Fibroblast of lung (primary cell): ENCODE measurements around the gene STAT3. TPM values are rescaled to one million over a fixed set of nuclear protein-coding genes. Genes with fewer than 3 reads are reported as not detected.

Source experiments
- DNase-seq, 2 donors: peaks; one replicate each; pipeline versions ENCODE4 v3.0.0 to v3.0.0-alpha.2; 2010; ENCODE audit warnings: low read depth in 2 of 2
- H2AFZ ChIP-seq: 2 replicates; pipeline ENCODE4 v1.5.1; 2012; ENCODE audit warnings: low read length, control low read depth, inconsistent platforms
- H3K27ac ChIP-seq: 2 replicates; pipeline ENCODE4 v1.5.1; 2011; ENCODE audit warnings: low read length, control low read depth; ENCODE audit not compliant: insufficient read depth
- H3K27me3 ChIP-seq: 2 replicates; pipeline ENCODE4 v1.5.1; 2011; ENCODE audit warnings: mild to moderate bottlenecking, low read length; ENCODE audit not compliant: control insufficient read depth, insufficient read depth
- H3K36me3 ChIP-seq: 2 replicates; pipeline ENCODE4 v1.5.1; 2011; ENCODE audit warnings: low read length; ENCODE audit not compliant: control insufficient read depth, insufficient read depth
- H3K4me1 ChIP-seq: 2 replicates; pipeline ENCODE4 v1.5.1; 2011; ENCODE audit warnings: low read length; ENCODE audit not compliant: control insufficient read depth, insufficient read depth; ENCODE audit errors: extremely low read depth
- H3K4me2 ChIP-seq: 2 replicates; pipeline ENCODE4 v1.5.1; 2011; ENCODE audit warnings: low read length, control low read depth; ENCODE audit not compliant: insufficient read depth; ENCODE audit errors: extremely low read depth
- H3K4me3 ChIP-seq, 4 experiments: fragments of 200-600 bp in 1 of 4; sonication (generic) in 1 of 4; replicated peaks in 1 of 4; 2 replicates each; pipeline ENCODE4 v1.5.1; 2011 to 2016; ENCODE audit warnings: low read length in 4 of 4, low read depth in 3 of 4, mild to moderate bottlenecking in 3 of 4, control low read depth in 2 of 4, inconsistent platforms in 1 of 4, mixed read lengths in 1 of 4; ENCODE audit not compliant: insufficient read depth in 1 of 4; ENCODE audit errors: control extremely low read depth in 1 of 4
- H3K79me2 ChIP-seq: 2 replicates; pipeline ENCODE4 v1.5.1; 2012; ENCODE audit warnings: mild to moderate bottlenecking, low read length, inconsistent platforms; ENCODE audit not compliant: control insufficient read depth, insufficient read depth
- H3K9ac ChIP-seq: 2 replicates; pipeline ENCODE4 v1.5.1; 2011; ENCODE audit warnings: mild to moderate bottlenecking, low read length, control low read depth; ENCODE audit not compliant: insufficient read depth
- H3K9me3 ChIP-seq: 2 replicates; pipeline ENCODE4 v1.5.1; 2012; ENCODE audit warnings: low read depth, low read length; ENCODE audit not compliant: control insufficient read depth, insufficient read depth
- H4K20me1 ChIP-seq: 2 replicates; pipeline ENCODE4 v1.5.1; 2011; ENCODE audit warnings: low read length; ENCODE audit not compliant: control insufficient read depth, insufficient read depth; ENCODE audit errors: extremely low read depth
- CTCF ChIP-seq, 2 donors: IDR thresholded peaks in 1 of 2; conservative IDR thresholded peaks in 1 of 2; 1 replicate in 1 of 2; 2 replicates in 1 of 2; pipeline ENCODE4 v1.5.1; 2011 to 2012; ENCODE audit warnings: low read length in 2 of 2, control low read depth in 1 of 2, inconsistent platforms in 1 of 2, low read depth in 1 of 2, mild to moderate bottlenecking in 1 of 2
- EZH2 ChIP-seq: IDR thresholded peaks from 2 replicates; pipeline ENCODE4 v1.5.1; 2012; ENCODE audit warnings: low read length, control low read depth, mild to moderate bottlenecking; ENCODE audit errors: missing control alignments
- polyA plus RNA-seq, 2 donors: library from polyadenylated mRNA; depleted of rRNA in 1 of 2; stranded (reverse) in 1 of 2; unstranded in 1 of 2; fragments of >200 nt; gene quantifications; 2 replicates each; pipeline ENCODE4 v1.2.1, GENCODE V29; 2011 to 2012; ENCODE audit warnings: missing spikeins in 1 of 2
- total RNA-seq: library from RNA; depleted of rRNA; stranded (reverse); fragments of >200 nt; gene quantifications from 2 replicates; pipeline ENCODE4 v1.2.1, GENCODE V29; 2014

STAT3 gene
- total and polyA plus RNA-seq, 2 donors (not counting 1 experiment from before 2014, with no cell fraction given), result 75.0 to 101 TPM

DNA sequence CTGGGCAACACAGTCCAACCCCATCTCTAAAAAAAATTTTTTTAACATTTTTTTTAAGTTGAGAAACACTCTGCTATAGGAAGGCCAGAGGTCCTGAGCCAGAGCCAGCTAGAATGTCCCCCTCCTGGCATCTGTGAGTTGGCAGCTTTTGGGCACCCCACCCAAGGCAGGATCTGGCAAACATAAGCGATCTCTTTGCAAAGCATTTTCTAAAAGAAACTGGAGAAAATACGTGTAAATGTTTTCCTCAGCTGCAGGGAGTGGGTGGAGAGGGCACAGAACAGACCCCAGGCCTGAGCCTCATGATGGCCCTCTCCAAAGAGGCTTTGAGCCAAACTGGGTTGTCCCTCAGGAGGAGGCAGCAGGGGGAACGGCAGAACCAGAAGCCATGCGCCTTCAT lies 23.1 kb upstream of the STAT3 start:
- DNase-seq, result no peak
- H2AFZ ChIP-seq, result no peak overlapping the region
- no peaks in the 10 kb centered on the region for H3K9me3 ChIP-seq
- peaks cover 5% of the 10 kb centered on the region for H3K36me3 ChIP-seq
- H3K4me1 ChIP-seq, result peaks cover 53% of the 10 kb centered on the region
- no peak for TF ChIP-seq EZH2
- no peak for TF ChIP-seq CTCF (conservative IDR thresholded peaks at IDR 0.05 in 1 of 2, IDR thresholded peaks at IDR 0.05 in 1 of 2; ENCODE audit: low read depth in 1 of 2, low read length in 2 of 2)
- H4K20me1 ChIP-seq, result peaks cover 8% of the 10 kb centered on the region
- H3K27me3 ChIP-seq, result no peaks in the 10 kb centered on the region
- H3K4me3 ChIP-seq, result no peak overlapping the region
- peaks cover 95% of the 10 kb centered on the region for H3K79me2 ChIP-seq
- H3K27ac ChIP-seq, result no peak overlapping the region
- no peak overlapping the region for H3K9ac ChIP-seq
- H3K4me2 ChIP-seq, result peak overlapping the region; percentile 9

- peaks cover 50% of the 10 kb centered on the region for H3K4me1 ChIP-seq
- H2AFZ ChIP-seq, result no peak overlapping the region
- peak overlapping the region; percentile 44 for H3K4me2 ChIP-seq
- peak overlapping the region; percentile 63 for H3K27ac ChIP-seq
- DNase-seq, result no peak
- peaks cover 95% of the 10 kb centered on the region for H3K79me2 ChIP-seq
- H3K9ac ChIP-seq, result no peak overlapping the region
- H3K27me3 ChIP-seq, result no peaks in the 10 kb centered on the region
- H3K36me3 ChIP-seq, result peaks cover 5% of the 10 kb centered on the region
- TF ChIP-seq EZH2 (no peak), CTCF (conservative IDR thresholded peaks at IDR 0.05 in 1 of 2, IDR thresholded peaks at IDR 0.05 in 1 of 2; ENCODE audit: low read depth in 1 of 2, low read length in 2 of 2) (no peak)
- H3K4me3 ChIP-seq, result no peak overlapping the region
- H4K20me1 ChIP-seq, result peaks cover 8% of the 10 kb centered on the region
- H3K9me3 ChIP-seq, result no peaks in the 10 kb centered on the region
These were observed 22.1 kb upstream of the STAT3 start for GRCh38 chr17:42410319-42410685.

DNA sequence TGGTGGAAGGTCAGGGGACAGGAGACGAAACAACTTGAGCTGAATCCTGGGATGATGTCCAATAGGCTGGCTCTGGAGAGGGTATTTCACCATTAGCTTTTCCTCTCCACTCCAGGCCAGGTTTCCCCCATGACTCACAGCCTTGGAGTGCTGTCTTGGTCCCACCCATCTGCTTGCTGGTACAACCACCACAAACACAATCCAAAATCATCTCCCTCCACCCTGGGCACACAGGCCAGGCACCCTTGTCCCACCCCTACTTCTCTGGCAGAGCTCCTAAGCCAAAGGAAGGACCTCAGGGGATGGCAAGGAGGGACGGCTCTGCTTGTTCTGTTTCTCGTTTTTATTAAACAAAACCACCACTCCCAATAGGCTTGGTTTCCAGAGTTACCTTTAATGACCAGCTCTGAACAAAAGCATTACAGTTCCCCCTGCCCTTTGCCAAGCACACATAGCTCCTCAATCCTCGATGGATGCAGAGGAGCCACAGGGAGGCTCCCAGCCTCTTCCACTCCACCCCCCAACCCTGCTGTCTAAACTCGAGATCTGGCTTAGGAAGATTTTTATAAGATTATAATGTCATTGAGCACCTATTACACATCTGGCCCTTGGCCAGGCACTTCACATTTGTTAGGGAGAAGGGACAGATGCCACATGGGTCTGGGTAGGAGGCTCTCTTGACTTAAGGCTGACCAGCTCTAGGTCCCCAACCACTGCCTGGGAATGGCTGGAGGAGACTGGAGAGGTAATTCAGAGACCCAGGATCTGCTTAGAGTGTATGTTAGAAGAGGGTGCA lies 21.5 kb upstream of the STAT3 start:
- H3K27me3 ChIP-seq, result no peaks in the 10 kb centered on the region
- peak overlapping the region; percentile 63 for H3K27ac ChIP-seq
- H3K4me2 ChIP-seq, result peak overlapping the region; percentile 44
- H3K4me1 ChIP-seq, result peaks cover 45% of the 10 kb centered on the region
- H3K79me2 ChIP-seq, result peaks cover 95% of the 10 kb centered on the region
- H3K4me3 ChIP-seq, result peak overlapping the region in 1 of 4 experiments; percentile 27
- no peaks in the 10 kb centered on the region for H3K9me3 ChIP-seq
- H3K9ac ChIP-seq, result no peak overlapping the region
- TF ChIP-seq CTCF (conservative IDR thresholded peaks at IDR 0.05 in 1 of 2, IDR thresholded peaks at IDR 0.05 in 1 of 2; ENCODE audit: low read depth in 1 of 2, low read length in 2 of 2) (no peak), EZH2 (no peak)
- peaks cover 6% of the 10 kb centered on the region for H4K20me1 ChIP-seq
- peak; percentile 88 to 94 for DNase-seq
- H2AFZ ChIP-seq, result no peak overlapping the region
- peaks cover 10% of the 10 kb centered on the region for H3K36me3 ChIP-seq
